Activated CD8-positive, alpha-beta T cell treated with anti-CD3 and anti-CD28 coated beads for 36 hours (primary cell): ENCODE measurements around the gene FAP. TPM values are rescaled to one million over a fixed set of nuclear protein-coding genes. Genes with fewer than 3 reads are reported as not detected.

Experiments used
- ATAC-seq: fragments of 200-7000 bp; cut with Tn5 transposase; one replicate; pipeline ENCODE4 v1.10.0; 2021; ENCODE audit warnings: mild to moderate bottlenecking, moderate library complexity
- CTCF ChIA-PET: fragments of 350-600 bp; sonication (Branson Sonifier 250); formaldehyde crosslinking; loops from one replicate; lab custom pipeline; 2021; ENCODE audit warnings: antibody characterized with exemption; lab: Charles Lee
- POLR2A ChIA-PET: fragments of 350-600 bp; sonication (Branson Sonifier 250); formaldehyde crosslinking; loops from one replicate; lab custom pipeline; 2021; ENCODE audit warnings: antibody characterized with exemption; lab: Charles Lee
- DNase-seq: peaks from one replicate; pipeline ENCODE4 v3.0.0-alpha.2; 2020
- H3K27ac Mint-ChIP-seq: one replicate; pipeline ENCODE4 v1.8.0; 2021; ENCODE audit warnings: mild to moderate bottlenecking, mixed read lengths
- H3K27me3 Mint-ChIP-seq: one replicate; pipeline ENCODE4 v1.8.0; 2021; ENCODE audit warnings: mixed read lengths
- H3K36me3 Mint-ChIP-seq: one replicate; pipeline ENCODE4 v1.8.0; 2021; ENCODE audit warnings: low read depth, mixed read lengths
- H3K4me1 Mint-ChIP-seq: one replicate; pipeline ENCODE4 v1.8.0; 2021; ENCODE audit warnings: low read depth, mixed read lengths
- H3K4me3 Mint-ChIP-seq: one replicate; pipeline ENCODE4 v1.8.0; 2021; ENCODE audit warnings: mild to moderate bottlenecking, moderate library complexity, mixed read lengths
- H3K9me3 Mint-ChIP-seq: one replicate; pipeline ENCODE4 v1.8.0; 2021; ENCODE audit warnings: mixed read lengths
- CTCF ChIP-seq: fragments of 200-600 bp; IDR thresholded peaks from one replicate; pipeline ENCODE4 v1.8.0; 2022; ENCODE audit warnings: antibody characterized with exemption, mild to moderate bottlenecking
- intact Hi-C: fragments of 100-400 bp; cut with micrococcal nuclease; formaldehyde crosslinking; loops from one replicate; pipeline ENCODE4 v1.10.0; 2022
- total RNA-seq, 2 experiments: library from RNA; stranded (reverse); gene quantifications; one replicate each; pipeline ENCODE4 v1.2.3, GENCODE V29; 2021

FAP gene
- total RNA-seq, 2 experiments from 2014 or later: not detected

- H3K4me3 Mint-ChIP-seq: no peak overlapping the region
- H3K27ac Mint-ChIP-seq: no peak overlapping the region
- no peak for TF ChIP-seq CTCF
- ChIA-PET CTCF (no interaction called here), POLR2A (no interaction called here)
- H3K36me3 Mint-ChIP-seq: no peaks in the 10 kb centered on the region
- peaks cover 6% of the 10 kb centered on the region for H3K4me1 Mint-ChIP-seq
- DNase-seq: no peak
- H3K27me3 Mint-ChIP-seq: peaks cover 14% of the 10 kb centered on the region
- no peaks in the 10 kb centered on the region for H3K9me3 Mint-ChIP-seq
- intact Hi-C loops: no loop called here
- no peak for ATAC-seq
These were observed 42.6 kb downstream of the FAP start for GRCh38 chr2:162200636-162201035.

GRCh38 chr2:162199913-162200312 is 43.3 kb downstream of the FAP start:
- Mint-ChIP-seq H3K4me3 (no peak overlapping the region), H3K9me3 (no peaks in the 10 kb centered on the region), H3K36me3 (no peaks in the 10 kb centered on the region), H3K4me1 (peaks cover 6% of the 10 kb centered on the region), H3K27ac (no peak overlapping the region), H3K27me3 (peaks cover 16% of the 10 kb centered on the region)
- ChIA-PET POLR2A (no interaction called here), CTCF (no interaction called here)
- ATAC-seq (no peak), DNase-seq (no peak)
- intact Hi-C loops: no loop called here
- TF ChIP-seq CTCF: no peak

GRCh38 chr2:162198239-162198638 is 45.0 kb downstream of the FAP start:
- ATAC-seq (no peak), DNase-seq (no peak)
- ChIA-PET POLR2A (no interaction called here), CTCF (interaction anchor here (2.2 to 2.6 kb wide), 2 partner anchors 22 to 44 kb away, joined by 6 to 14 read pairs; no protein-coding TSS in a partner anchor)
- no peak for TF ChIP-seq CTCF
- Mint-ChIP-seq H3K27ac (no peak overlapping the region), H3K36me3 (no peaks in the 10 kb centered on the region), H3K4me3 (no peak overlapping the region), H3K4me1 (peaks cover 6% of the 10 kb centered on the region), H3K27me3 (peaks cover 18% of the 10 kb centered on the region), H3K9me3 (no peaks in the 10 kb centered on the region)
- intact Hi-C loops: no loop called here

GRCh38 chr2:162197069-162197825 is 46.0 kb downstream of the FAP start:
- H3K9me3 Mint-ChIP-seq: no peaks in the 10 kb centered on the region
- DNase-seq (no peak), ATAC-seq (no peak)
- H3K27me3 Mint-ChIP-seq: peaks cover 27% of the 10 kb centered on the region
- ChIA-PET POLR2A (no interaction called here), CTCF (interaction anchor here (2.2 to 2.6 kb wide), 2 partner anchors 23 to 43 kb away, joined by 6 to 14 read pairs; no protein-coding TSS in a partner anchor)
- H3K36me3 Mint-ChIP-seq: no peaks in the 10 kb centered on the region
- peaks cover 6% of the 10 kb centered on the region for H3K4me1 Mint-ChIP-seq
- TF ChIP-seq CTCF: no peak
- no peak overlapping the region for H3K27ac Mint-ChIP-seq
- H3K4me3 Mint-ChIP-seq: no peak overlapping the region
- intact Hi-C loops: no loop called here

GRCh38 chr2:162196638-162197037 is 46.6 kb downstream of the FAP start:
- DNase-seq: no peak
- no peak overlapping the region for H3K27ac Mint-ChIP-seq
- H3K9me3 Mint-ChIP-seq: no peaks in the 10 kb centered on the region
- POLR2A ChIA-PET: no interaction called here
- H3K4me3 Mint-ChIP-seq: no peak overlapping the region
- ATAC-seq: no peak
- CTCF ChIA-PET: interaction anchor here (2.2 to 2.6 kb wide), 2 partner anchors 24 to 43 kb away, joined by 6 to 14 read pairs; no protein-coding TSS in a partner anchor
- TF ChIP-seq CTCF: no peak
- H3K4me1 Mint-ChIP-seq: peaks cover 6% of the 10 kb centered on the region
- H3K36me3 Mint-ChIP-seq: no peaks in the 10 kb centered on the region
- peaks cover 31% of the 10 kb centered on the region for H3K27me3 Mint-ChIP-seq
- intact Hi-C loops: no loop called here
